ENCODE measurements around the gene EFCAB6.

The EFCAB6 gene

DNA sequence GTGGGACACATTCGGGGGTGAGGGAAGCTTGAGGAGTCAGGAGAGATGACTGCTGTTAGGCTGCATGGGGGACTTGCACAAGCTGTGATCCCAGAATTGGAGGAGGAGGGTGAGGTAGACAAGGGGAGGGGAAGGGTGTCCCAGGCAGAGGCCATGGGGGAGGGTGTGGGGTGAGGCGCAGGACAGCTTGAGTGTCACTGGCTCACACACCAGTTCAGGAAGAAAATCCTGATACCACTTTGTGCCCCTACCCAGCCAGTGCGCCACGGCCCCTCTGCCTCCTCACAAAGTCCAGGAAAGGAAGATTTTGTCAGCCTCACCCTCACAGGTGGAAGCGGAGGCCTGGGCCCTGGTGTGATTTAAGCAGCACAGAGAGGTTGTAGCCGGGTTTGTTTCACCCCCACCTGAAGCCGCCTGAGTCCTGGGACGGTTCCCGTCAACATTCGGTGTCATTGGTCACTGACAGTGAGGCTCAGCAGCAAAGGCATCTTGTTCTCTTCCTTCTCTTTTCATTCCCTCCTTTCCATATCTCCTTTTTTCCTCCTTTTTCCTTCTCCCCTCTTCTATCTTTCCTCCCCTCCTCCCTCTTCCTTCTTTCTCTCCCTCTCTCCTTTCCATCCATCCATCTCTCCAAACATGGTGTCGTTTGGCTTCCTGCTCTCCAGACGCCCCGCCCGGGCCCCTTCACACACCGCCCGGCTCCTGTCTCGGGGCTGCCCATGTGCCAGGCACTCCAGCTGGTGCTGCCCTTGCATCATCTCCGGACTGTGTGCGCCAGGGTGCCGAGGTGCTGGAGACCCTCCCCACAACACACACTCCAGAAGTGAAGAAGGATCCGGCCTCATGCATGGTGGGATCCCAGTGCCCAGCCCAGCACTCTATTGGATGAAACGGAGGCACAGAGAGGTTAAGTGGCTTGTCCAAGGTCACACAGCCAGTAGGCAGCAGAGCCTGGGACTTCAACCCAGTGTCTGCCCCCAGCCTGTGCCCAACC is 311.0 kb downstream of the EFCAB6 start:
- DNase-seq (ENCODE audit: insufficient read length, low spot score) = no peak
- TF ChIP-seq, protein P1, sequence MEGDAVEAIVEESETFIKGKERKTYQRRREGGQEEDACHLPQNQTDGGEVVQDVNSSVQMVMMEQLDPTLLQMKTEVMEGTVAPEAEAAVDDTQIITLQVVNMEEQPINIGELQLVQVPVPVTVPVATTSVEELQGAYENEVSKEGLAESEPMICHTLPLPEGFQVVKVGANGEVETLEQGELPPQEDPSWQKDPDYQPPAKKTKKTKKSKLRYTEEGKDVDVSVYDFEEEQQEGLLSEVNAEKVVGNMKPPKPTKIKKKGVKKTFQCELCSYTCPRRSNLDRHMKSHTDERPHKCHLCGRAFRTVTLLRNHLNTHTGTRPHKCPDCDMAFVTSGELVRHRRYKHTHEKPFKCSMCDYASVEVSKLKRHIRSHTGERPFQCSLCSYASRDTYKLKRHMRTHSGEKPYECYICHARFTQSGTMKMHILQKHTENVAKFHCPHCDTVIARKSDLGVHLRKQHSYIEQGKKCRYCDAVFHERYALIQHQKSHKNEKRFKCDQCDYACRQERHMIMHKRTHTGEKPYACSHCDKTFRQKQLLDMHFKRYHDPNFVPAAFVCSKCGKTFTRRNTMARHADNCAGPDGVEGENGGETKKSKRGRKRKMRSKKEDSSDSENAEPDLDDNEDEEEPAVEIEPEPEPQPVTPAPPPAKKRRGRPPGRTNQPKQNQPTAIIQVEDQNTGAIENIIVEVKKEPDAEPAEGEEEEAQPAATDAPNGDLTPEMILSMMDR (IDR thresholded peaks at IDR 0.05; ENCODE audit: insufficient read depth, missing control alignments) = no peak
- FAIRE-seq = no peak

DNA sequence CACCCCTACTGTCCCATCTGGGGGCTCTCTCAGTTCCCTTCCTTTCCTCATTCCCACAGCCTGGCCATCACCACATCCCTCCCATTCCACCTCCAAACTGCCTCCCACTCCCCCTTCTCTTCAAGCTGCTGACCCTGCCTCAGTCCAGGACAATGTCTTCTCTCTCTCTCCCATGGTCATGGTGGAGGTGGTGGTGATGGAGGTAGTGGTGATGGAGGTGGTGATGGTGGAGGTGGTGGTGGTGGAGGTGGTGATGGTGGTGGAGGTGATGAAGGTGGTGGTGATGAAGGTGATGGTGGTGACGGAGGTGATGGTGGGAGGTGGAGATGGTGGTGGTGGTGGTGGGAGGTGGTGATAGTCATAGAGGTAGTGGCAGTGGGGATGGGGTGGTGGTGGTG is 313.2 kb downstream of the EFCAB6 start:
- FAIRE-seq (no peak), DNase-seq (ENCODE audit: insufficient read length, low spot score) (no peak)

DNA sequence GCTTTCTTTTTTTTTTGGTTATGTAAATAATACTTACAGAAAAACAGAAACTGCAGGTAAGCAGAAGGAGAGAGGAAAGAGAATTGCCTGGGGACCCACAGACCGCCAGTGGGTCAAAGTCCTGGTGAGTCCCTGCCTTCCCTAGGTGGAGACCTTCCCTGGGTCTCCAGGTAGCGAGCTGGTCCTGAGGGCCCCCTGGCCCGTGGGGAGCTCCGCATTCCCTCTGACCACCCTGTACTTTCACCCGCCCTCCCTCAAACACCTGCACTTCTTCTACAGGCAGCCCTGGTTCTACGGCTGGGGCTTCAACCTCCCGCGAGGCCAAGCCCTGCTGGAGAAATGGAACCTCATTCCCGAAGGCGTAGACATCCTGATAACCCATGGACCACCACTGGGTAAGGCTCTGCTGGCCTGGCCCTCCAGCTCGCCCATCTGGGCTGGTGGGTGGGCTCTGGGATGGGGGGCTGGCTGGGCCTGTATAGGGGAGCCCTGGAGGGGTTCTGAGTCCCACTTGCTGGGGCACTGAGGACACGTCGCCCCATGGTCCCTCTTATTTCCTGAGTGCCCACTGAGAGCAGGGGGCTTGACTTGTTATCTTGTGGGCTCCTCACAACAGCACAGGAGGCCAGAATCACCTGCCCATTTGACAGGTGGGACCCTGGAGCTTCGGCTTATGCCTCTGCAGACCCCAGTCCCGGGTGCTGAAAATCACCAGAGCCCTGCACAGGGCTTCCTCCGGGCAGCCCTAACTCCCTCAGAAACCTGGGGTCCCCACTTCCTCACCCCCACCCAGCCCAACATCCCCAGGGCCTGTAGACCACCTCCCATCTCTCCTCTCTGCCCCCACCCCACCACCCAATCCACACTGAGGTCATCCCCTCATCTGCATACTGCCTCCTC is 313.9 kb downstream of the EFCAB6 start:
- FAIRE-seq (no peak), DNase-seq (ENCODE audit: insufficient read length, low spot score) (no peak)
- TF ChIP-seq, protein P1 (IDR thresholded peaks at IDR 0.05; ENCODE audit: insufficient read depth, missing control alignments) = no peak

More for the DNA sequence above, 313.2 kb downstream of the EFCAB6 start:
- TF ChIP-seq, protein P1 (IDR thresholded peaks at IDR 0.05; ENCODE audit: insufficient read depth, missing control alignments) = no peak

DNA sequence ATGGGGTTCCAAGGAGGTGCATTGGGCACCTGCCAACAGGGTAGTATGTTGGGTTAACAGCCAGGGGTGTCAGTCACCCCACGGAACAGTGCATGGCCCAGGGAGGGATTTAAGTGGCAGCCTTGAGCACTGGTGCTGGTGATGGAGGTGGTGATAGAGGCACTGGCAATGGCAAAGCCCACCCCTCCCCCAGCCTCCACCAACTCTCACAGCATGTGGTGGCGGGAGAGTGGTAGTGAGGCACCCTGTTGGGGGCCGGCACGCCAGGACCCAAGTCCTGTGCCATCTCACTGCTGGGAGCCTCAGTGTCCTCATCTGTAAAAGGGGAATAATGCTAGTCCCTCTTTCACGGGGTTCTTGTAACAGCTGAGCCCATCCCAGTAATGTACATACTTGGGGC is 318.8 kb downstream of the EFCAB6 start:
- no peak for FAIRE-seq
- TF ChIP-seq, protein P1 (IDR thresholded peaks at IDR 0.05; ENCODE audit: insufficient read depth, missing control alignments) = no peak
- DNase-seq (ENCODE audit: insufficient read length, low spot score) = no peak

DNA sequence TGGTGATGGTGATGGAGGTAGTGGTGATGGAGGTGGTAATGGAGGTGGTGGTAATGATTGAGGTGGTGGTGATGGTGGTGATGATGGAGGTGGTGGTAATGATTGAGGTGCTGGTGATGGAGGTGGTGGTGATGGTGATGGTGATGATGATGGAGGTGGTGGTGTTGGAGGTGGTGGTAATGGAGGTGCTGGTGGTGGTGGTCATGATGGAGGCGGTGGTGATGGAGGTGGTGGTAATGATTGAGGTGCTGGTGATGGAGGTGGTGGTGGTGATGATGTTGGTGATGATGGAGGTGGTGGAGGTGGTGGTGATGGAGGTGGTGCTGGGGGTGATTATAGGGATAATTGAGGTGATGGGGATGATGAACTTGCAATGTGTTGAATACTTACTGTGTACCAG is 320.4 kb downstream of the EFCAB6 start:
- TF ChIP-seq, protein P1 (IDR thresholded peaks at IDR 0.05; ENCODE audit: insufficient read depth, missing control alignments) = no peak
- no peak for DNase-seq (ENCODE audit: insufficient read length, low spot score)
- no peak for FAIRE-seq

DNA sequence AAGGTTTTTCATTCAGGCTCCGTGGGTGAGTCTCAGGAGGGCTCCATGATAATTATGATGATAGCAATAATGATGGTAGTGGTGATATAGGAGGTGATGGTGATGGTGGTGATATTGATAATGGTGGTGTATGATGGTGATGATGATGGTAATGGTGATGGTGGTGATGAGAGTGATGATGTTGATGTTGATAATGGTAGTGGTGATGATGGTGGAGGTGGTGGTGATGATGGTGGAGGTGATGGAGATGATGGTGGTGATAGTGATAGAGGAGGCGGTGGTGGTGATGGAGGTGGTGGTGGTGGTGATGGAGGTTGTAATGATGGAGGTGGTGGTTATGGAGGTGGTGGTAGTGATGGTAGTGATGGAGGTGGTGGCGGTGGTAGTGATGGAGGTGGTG is 320.9 kb downstream of the EFCAB6 start:
- DNase-seq (ENCODE audit: insufficient read length, low spot score) = no peak
- no peak for FAIRE-seq
- TF ChIP-seq, protein P1 (IDR thresholded peaks at IDR 0.05; ENCODE audit: insufficient read depth, missing control alignments) = no peak
